HG02884 (cell line): ENCODE data around the gene LRIG2.
"Not testable (repeated sequence)": the region's sequence is repeated elsewhere in the genome, so short reads cannot be mapped to it uniquely, and the experiment has no call there.

Experiments
- ATAC-seq: cut with Tn5 transposase; IDR thresholded peaks from one replicate; pipeline ENCODE4 v1.9.1; 2021; ENCODE audit warnings: mild to moderate bottlenecking, moderate library complexity; ENCODE audit not compliant: unreplicated experiment

The LRIG2 gene

GRCh38 chr1:113156368-113156767, 83.4 kb downstream of the LRIG2 start:
- ATAC-seq, result no peak

- not testable (repeated sequence) for ATAC-seq
Observed at GRCh38 chr1:113158743-113159142, 85.7 kb downstream of the LRIG2 start.

- no peak for ATAC-seq
Observed at GRCh38 chr1:113166473-113166872, 93.5 kb downstream of the LRIG2 start.

- no peak for ATAC-seq
Observed at GRCh38 chr1:113168946-113169345, 95.9 kb downstream of the LRIG2 start.

GRCh38 chr1:113169591-113169990, 96.6 kb downstream of the LRIG2 start:
- no peak for ATAC-seq

GRCh38 chr1:113170519-113170918, 97.5 kb downstream of the LRIG2 start:
- ATAC-seq, result peak; percentile 76

GRCh38 chr1:113178106-113178505, 105.1 kb downstream of the LRIG2 start:
- ATAC-seq, result no peak

GRCh38 chr1:113178522-113178921, 105.5 kb downstream of the LRIG2 start:
- ATAC-seq, result no peak
